Measurements from ENCODE around the gene GNAI3. TPM values are rescaled to one million over a fixed set of nuclear protein-coding genes. Genes with fewer than 3 reads are reported as not detected.
A peak's percentile ranks its signal among the peaks of the same experiment; 100 is the strongest.

GNAI3 gene
- total RNA-seq, 1 experiment from 2014 or later, result 6.4 TPM

DNA sequence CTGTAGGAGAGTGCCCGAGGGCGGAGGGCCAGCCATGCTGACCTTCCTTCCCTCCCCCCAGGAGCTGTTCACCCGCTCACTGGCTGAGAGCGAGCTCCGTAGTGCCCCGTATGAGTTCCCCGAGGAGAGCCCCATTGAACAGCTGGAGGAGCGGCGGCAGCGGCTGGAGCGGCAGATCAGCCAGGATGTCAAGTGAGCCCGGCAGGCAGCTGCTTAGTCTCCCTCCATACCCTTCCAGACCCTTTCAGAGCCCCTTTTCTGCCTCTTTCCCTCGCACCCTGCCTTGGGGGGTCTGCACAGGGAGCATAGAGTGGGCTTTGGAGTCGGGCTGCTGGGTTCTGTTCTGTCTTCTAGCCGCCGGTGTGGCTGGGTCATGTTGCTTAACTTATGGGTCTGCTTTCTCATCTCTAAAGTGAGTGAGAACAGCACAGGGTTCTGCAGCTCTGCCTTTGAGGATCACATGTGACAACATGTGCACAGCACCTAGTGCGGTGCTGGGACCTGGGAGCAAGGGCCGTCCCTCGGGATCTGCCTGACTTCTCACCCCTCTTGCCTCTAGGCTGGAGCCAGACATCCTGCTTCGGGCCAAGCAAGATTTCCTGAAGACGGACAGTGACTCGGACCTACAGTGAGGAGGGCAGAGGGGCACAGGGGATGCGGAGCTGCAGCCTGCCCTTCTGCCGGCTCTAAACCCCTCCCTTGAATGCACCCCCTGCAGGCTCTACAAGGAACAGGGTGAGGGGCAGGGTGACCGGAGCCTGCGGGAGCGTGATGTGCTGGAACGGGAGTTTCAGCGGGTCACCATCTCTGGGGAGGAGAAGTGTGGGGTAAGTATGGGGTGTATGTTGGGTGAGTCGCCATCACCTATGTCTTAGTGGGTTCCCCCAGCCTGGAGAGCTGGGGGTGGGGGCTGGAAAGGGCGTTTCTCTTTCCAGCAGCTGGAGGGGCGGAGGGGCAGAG lies 77.5 kb downstream of the GNAI3 start:
- Mint-ChIP-seq H3K9me3 (ENCODE audit: unreplicated experiment) (no peaks in the 10 kb centered on the region), H3K36me3 (ENCODE audit: insufficient read depth, unreplicated experiment) (peaks cover 2% of the 10 kb centered on the region), H3K27me3 (ENCODE audit: insufficient read depth, unreplicated experiment) (no peaks in the 10 kb centered on the region), H3K4me3 (ENCODE audit: unreplicated experiment) (no peak overlapping the region), H3K27ac (ENCODE audit: unreplicated experiment) (no peak overlapping the region), H3K4me1 (ENCODE audit: low read depth, unreplicated experiment) (no peaks in the 10 kb centered on the region)
- BruUV-seq (replicated peaks), result no TSS peak
- no peak overlapping the region for H3K4me3 ChIP-seq (ENCODE audit: low read depth, low read length)
- H3K4me1 ChIP-seq, result no peaks in the 10 kb centered on the region
- no peak for DNase-seq
- no peaks in the 10 kb centered on the region for H3K36me3 ChIP-seq (ENCODE audit: control insufficient read depth, insufficient read depth, low read length)
- intact Hi-C loops (cut with micrococcal nuclease; ENCODE audit: unreplicated experiment), result no loop called here
- no peaks in the 10 kb centered on the region for H3K27me3 ChIP-seq (replicated peaks; ENCODE audit: control insufficient read depth, insufficient read depth, low read length)
- ChIA-PET POLR2A (no interaction called here), CTCF (interaction anchor here (1.2 kb wide), 1 partner anchor 80 kb away, joined by 3 read pairs; no protein-coding TSS in a partner anchor)
- no peaks in the 10 kb centered on the region for H3K9me3 ChIP-seq
- no peak for TF ChIP-seq CTCF (IDR thresholded peaks at IDR 0.05; ENCODE audit: insufficient read depth in 1 of 2, low read depth in 1 of 2, low read length in 1 of 2, severe bottlenecking in 1 of 2, unreplicated experiment in 1 of 2)

GRCh38 chr1:109626682-109627408 lies 78.4 kb downstream of the GNAI3 start:
- Histone ChIP-seq H3K4me3 (ENCODE audit: low read depth, low read length) (no peak overlapping the region), H3K27me3 (replicated peaks; ENCODE audit: control insufficient read depth, insufficient read depth, low read length) (no peaks in the 10 kb centered on the region), H3K4me1 (no peaks in the 10 kb centered on the region), H3K9me3 (no peaks in the 10 kb centered on the region), H3K36me3 (ENCODE audit: control insufficient read depth, insufficient read depth, low read length) (no peaks in the 10 kb centered on the region)
- H3K4me3 Mint-ChIP-seq (ENCODE audit: unreplicated experiment), result no peak overlapping the region
- intact Hi-C loops (cut with micrococcal nuclease; ENCODE audit: unreplicated experiment), result no loop called here
- H3K27me3 Mint-ChIP-seq (ENCODE audit: insufficient read depth, unreplicated experiment), result no peaks in the 10 kb centered on the region
- H3K4me1 Mint-ChIP-seq (ENCODE audit: low read depth, unreplicated experiment), result no peaks in the 10 kb centered on the region
- no peak for DNase-seq
- POLR2A ChIA-PET, result no interaction called here
- no TSS peak for BruUV-seq (replicated peaks)
- no peaks in the 10 kb centered on the region for H3K9me3 Mint-ChIP-seq (ENCODE audit: unreplicated experiment)
- no peak overlapping the region for H3K27ac Mint-ChIP-seq (ENCODE audit: unreplicated experiment)
- CTCF ChIA-PET, result interaction anchor here (1.0 to 1.2 kb wide), 2 partner anchors 79 to 81 kb away, joined by 3 to 4 read pairs; partner anchors contain the start of gene GNAI3
- no peak for TF ChIP-seq CTCF (IDR thresholded peaks at IDR 0.05; ENCODE audit: insufficient read depth in 1 of 2, low read depth in 1 of 2, low read length in 1 of 2, severe bottlenecking in 1 of 2, unreplicated experiment in 1 of 2)
- no peaks in the 10 kb centered on the region for H3K36me3 Mint-ChIP-seq (ENCODE audit: insufficient read depth, unreplicated experiment)

DNA sequence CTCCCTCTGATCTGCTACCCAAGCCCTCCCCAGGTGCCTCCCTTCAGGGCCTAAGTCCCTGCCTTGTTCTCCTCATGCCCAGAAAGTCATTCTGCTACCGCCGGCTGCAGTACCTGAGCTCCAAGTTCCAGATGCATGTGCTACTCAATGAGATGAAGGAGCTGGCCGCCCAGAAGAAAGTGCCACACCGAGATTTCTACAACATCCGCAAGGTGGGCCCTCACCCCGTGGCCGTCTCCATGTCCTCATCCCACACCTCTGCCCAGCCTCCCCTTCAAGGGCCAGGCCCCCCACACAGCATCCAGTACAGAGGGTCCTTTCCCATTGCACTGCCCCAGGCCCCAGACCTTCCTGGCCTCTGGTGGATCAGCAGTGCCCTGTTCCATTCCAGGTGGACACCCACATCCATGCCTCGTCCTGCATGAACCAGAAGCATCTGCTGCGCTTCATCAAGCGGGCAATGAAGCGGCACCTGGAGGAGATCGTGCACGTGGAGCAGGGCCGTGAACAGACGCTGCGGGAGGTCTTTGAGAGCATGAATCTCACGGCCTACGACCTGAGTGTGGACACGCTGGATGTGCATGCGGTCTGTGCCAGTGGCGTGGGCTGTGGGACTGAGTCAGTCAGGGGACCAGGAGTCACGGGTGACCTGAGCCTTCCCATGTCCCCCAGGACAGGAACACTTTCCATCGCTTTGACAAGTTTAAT lies 79.4 kb downstream of the GNAI3 start:
- TSS peak; percentile 13 for BruUV-seq (replicated peaks)
- Mint-ChIP-seq H3K4me3 (ENCODE audit: unreplicated experiment) (no peak overlapping the region), H3K4me1 (ENCODE audit: low read depth, unreplicated experiment) (no peaks in the 10 kb centered on the region), H3K27ac (ENCODE audit: unreplicated experiment) (no peak overlapping the region), H3K27me3 (ENCODE audit: insufficient read depth, unreplicated experiment) (no peaks in the 10 kb centered on the region), H3K9me3 (ENCODE audit: unreplicated experiment) (no peaks in the 10 kb centered on the region), H3K36me3 (ENCODE audit: insufficient read depth, unreplicated experiment) (peaks cover 2% of the 10 kb centered on the region)
- Histone ChIP-seq H3K27me3 (replicated peaks; ENCODE audit: control insufficient read depth, insufficient read depth, low read length) (no peaks in the 10 kb centered on the region), H3K36me3 (ENCODE audit: control insufficient read depth, insufficient read depth, low read length) (no peaks in the 10 kb centered on the region), H3K4me1 (no peaks in the 10 kb centered on the region), H3K9me3 (no peaks in the 10 kb centered on the region), H3K4me3 (ENCODE audit: low read depth, low read length) (no peak overlapping the region)
- no peak for DNase-seq
- TF ChIP-seq CTCF (IDR thresholded peaks at IDR 0.05; ENCODE audit: insufficient read depth in 1 of 2, low read depth in 1 of 2, low read length in 1 of 2, severe bottlenecking in 1 of 2, unreplicated experiment in 1 of 2), result no peak
- intact Hi-C loops (cut with micrococcal nuclease; ENCODE audit: unreplicated experiment), result no loop called here
- POLR2A ChIA-PET, result no interaction called here
- CTCF ChIA-PET, result interaction anchor here (1.0 kb wide), 1 partner anchor 80 kb away, joined by 4 read pairs; the partner anchor contains the start of gene GNAI3

All from Caco-2 (cell line).